CD4-positive, alpha-beta T cell treated with Interleukin-15 for 1 hour (primary cell): ENCODE results near the gene CES5A.
"Not testable (repeated sequence)": the region's sequence is repeated elsewhere in the genome, so short reads cannot be mapped to it uniquely, and the experiment has no call there.

Experiments used
- DNase-seq: peaks from one replicate; pipeline ENCODE4 v3.0.0-alpha.2; 2020

CES5A gene

DNA sequence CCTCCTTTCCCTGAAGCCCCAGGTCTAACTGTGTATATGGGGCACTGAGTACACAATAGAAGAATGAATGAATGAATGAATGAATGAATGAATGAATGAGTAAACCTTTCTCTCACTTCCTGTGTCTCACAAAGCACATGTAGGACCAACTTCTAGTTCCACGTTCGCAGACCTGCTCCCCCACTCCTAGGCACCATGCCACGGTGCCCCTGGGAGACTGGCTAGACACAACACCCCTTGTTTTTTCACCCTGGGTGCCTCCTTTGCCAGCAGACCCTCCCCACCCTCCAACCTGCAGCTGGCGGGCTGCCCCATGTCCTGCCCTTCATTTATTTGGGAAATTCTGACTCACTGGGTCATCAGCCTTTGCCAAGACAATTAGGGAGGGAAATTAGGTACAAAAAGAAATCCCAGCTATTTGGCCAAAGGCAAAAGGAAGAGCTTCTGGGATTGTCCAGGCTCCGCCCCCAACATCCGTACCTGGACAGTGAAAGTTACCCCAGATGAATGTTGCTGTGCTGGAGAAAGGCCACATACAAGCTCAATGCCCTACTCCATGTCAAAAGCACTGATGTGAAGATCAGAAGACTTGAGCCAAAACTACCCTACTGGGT is 50.0 kb downstream of the CES5A start:
- DNase-seq: no peak

DNA sequence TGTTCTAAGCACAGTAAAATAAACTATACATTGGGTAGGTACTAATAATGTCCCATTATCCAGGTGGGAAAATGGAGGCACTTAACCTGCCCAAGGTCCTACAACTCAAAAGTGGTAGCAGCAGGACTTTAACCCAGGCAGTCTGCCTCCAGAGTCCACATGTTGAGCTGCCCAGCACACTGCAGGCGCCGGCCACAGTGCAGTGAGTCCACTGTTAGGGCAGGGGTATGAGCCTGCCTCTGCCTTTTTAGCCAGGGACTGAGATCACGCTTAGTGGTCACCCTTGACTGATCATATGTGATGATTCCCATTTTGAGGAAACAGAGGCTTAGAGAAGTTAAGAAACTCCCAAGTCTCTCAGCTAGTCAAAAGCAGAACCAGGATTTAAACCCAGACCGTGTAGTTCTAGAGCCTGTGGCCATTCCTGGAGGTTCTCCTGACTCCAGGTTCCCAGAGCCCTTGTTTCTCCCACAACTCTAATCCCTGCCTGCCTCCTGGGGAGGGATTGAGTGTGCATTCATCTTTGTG is 50.6 kb downstream of the CES5A start:
- no peak for DNase-seq

DNA sequence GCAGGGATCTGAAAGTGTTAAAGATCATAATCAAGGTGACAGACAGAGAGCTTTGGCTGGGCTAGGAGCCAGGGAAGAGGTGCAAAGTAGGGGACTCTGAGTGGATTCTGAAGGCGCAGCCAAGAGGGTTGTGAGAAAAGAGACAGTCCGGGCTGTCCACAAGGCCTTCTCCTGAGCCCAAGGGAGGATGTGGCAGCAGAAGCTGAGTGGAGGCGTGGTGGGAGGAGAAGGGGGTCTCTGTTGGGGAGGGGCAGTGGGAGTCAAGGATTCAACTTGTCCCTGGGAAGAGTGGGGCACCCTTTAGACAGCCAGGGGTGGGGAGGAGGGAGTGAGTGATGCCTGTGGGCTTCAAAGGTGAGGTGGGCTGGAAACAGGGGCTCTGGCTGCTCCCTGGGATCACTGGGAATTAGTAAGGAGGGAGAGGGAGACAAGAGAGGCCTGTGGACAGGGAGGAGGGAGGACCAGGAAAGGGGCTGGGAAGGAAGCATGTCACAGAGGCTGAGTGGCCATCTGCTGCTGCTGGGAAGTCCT is 52.8 kb downstream of the CES5A start:
- no peak for DNase-seq

DNA sequence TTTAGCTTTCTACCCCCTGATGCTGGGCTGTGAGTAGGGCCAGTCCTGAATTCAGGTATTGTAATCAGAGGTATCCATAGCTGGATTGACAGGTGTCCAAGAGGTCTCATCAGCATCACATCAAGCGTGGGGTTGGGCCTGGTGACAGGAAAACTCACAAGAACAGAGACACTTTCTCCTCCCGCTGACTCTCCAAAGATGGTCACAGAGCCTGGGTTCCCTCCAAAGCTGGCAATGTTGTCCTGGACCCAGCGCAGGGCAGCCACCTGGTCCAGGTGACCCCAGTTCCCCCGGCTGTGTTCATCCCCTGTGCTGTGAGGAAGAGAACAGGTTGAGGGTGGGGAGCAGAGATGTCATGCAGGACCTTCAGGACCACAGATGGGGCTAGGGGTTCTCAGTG is 54.0 kb downstream of the CES5A start:
- no peak for DNase-seq

DNA sequence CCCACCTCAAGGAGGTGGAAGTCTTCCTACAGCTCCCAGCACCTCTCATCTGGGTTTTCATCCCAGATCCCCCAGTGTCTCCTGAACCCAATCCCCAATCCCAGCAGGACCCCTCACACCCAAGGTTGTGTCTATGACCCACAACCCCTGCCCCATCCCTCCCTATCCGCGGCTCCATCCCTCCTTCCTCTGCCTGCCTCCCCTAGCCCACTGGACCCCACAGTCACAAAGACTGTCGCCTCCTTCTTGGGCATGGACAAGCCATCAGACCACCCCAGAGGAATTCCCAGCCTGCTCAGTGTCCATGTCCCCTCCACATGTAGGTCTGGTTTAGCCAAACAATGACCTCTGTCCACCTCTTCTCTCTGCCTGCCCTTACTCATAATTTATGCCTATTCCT is 54.6 kb downstream of the CES5A start:
- no peak for DNase-seq

DNA sequence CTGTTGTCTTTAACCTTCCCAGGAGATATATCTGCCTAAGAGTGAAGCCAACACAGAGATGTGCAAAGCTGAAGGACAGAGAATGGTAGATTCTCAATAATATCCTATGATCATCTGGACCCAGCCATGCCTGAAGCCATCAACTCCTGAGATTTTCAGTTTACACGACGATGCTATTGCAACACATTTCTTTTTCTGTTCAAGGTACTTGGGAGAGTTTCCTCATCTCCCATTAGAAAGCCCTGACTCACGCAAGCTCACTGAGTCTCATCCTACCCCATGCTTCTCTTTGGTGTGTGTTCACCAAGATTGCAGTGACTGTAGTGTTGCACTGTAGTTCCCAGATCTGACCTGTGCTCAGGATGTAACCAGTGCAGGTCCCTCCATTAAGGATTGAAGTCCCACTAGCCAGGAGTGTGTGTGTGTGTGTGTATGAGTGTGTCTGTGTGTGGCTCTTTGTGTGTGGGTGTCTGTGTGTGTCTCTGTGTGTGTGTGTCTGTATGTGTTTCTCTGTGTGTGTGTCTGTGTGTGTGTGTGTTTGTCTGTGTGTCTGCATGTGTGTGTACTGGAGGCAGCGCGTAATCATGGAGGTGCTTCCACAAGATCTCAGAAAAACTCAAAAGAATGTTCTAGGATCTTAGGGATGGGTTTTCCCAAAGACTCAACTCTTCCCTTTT is 57.8 kb downstream of the CES5A start:
- no peak for DNase-seq

DNA sequence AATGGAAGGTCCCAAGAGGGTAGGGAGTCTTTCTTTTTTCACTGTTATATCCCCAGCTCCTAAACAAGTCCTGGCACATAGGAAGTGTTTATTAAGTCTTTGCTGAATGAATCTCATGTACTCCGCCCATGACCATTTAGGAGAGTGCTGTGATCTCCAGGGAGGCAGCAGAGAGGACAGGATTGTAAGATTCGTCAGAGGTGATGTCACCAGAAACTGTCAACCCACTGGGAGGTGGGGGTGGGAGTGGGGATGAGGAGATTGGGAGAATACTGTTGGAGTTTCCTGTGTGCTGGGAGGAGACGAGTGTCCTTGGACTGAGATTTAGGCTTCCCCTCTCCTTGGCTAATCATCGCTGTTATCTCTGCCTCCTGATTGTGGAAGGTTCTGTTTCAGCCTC is 59.0 kb downstream of the CES5A start:
- DNase-seq: not testable (repeated sequence)

DNA sequence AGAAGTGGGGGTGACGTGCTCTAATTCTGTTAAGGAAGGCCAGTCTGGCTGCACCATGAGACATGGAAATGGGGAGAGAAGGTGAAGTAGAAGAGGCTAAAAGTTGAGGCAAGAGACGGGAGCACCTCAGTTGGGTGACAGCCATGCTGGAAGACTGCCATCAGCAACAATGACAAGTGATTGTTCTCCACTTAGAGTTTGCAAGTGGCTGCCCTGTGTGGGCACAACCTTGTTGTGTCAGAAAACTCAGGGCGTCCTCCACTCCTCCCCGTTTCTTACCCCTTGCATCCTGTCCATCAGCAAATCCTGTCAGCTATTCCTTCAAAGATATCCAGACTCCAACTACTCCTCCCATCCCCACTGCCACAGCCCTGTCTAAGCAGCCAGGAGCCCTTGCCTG is 59.9 kb downstream of the CES5A start:
- no peak for DNase-seq

DNA sequence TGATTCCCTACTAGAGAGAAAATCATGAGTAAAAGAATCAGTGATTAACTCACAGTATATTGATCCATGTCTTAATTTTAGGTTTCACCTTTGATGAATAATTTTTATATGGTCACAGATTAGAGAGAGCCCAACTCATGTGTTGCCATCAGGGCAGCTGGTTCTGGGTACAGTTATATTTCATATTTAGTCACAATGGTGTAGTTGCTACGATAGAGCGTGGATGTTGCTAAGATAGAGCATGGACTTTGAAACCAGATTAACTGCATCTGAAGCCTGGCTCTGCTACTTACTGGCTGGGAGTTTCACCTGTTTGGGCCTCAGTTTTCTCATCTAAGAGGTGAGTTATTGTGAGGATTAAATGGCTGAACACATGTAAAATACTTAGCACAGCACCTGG is 61.0 kb downstream of the CES5A start:
- not testable (repeated sequence) for DNase-seq

DNA sequence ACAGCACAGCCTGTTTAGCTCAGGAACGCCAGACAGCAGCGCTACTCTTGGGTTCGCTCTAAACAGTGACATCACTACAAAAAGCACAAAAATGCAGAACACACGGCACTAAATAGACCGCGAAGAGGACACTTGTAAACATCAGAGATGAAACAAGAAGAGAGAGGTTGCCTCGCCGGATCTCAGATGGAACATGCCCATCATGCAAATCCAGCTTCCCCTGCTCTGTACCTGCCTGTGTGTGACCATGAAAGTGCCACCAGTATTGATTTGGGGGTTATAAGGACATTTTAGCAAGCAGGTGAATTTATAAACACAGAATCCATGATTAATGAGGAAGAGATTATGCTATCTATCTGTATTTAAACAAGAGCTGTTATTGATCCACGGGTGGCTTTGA is 61.4 kb downstream of the CES5A start:
- not testable (repeated sequence) for DNase-seq

DNA sequence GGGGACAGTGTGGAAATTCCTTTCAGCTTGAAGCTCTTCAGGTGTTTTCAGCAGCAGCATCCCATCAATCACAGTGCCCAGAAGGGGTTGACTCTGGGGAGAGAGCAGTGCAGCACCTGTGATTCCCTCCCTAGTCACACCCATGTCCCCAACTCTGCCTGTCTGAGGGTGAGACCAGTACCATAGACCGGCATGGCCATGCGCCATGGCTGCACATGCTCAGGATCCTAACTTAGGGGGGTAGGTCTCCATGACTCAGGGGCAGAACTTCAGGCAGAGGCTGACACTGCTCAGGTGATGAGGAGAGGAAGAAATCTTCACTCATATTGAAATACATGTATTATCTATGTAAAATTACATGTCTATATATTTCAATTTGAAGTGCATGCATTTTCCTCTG is 62.2 kb downstream of the CES5A start:
- no peak for DNase-seq

DNA sequence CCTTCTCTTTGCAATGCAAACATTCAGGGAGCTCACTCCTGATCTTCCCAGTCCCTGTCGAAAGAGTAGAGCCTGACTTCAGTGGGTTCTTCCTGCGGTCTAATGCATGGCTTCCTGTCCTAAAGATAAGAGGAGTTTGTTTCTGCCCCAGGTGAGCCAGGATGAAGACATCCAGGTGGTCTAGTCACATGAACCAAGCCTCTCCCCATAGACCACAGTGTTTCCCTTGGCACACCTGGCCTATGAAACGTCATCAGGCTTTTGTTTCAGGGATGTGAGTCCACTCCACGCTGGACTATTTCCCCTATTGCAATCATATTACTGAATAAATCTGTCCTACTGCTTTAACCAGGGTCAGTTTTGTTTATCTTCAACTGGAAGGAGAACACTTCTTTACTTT is 63.4 kb downstream of the CES5A start:
- no peak for DNase-seq

DNA sequence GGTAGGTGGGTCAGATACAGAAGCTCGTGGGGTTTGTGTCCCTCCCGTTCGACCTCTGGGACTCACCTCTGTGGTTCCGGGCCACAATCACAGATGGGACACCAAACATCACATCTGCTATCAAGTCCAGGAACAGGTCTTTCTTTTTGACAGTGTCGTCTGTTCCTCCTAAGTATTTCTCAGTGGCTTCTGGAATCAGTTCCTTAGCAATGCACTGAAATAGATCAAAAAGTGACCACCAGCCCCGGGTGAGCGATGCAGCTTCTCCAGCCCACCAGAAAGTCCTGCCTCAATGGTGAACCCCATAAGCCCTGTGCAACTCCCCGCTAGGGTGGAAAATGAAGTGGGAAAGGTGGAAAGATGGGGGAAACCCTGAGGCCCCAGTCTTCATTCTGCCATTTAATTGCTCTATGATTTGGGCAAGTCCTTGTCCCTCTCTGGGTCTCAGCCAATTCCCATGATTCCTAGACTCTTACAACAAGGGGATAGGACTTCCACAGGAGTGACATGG is 64.7 kb downstream of the CES5A start:
- no peak for DNase-seq

DNA sequence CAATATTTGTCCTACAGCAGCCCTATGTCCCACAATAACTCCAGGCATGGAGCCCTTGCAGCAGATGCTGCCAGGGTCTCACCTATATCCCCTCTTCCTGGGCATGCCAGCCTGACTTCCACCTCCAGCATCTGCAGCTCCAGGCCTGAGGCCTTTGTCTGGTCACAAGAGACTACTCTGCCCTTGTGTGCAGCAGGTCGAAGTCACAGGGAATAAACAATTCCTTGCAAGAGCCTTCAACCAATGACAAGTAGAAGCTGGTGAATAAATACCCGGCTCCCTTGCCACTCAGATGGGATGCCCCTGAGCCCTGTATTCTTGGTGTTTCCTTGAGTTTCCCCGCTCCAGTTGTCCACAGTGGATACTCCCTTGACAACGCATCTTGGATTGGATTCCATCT is 65.3 kb downstream of the CES5A start:
- DNase-seq: no peak

DNA sequence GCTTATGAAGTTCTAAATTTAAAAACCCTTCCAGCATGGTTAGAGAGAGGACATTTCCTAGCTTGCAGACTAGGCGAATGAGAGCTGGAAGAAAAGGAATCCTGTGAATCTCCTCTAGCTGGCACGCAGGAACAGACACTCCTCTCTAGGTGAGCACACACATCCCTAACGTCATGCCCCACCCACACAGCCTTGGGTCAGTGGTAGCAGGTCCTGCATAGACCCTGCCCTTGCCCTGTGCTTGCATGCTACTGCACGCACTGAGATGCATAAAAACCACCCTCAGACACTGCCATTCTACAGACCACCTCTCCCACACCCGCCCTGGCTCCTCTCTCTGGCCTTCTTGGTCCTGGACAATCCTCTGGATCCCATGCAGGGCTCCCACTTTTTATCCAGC is 65.8 kb downstream of the CES5A start:
- no peak for DNase-seq

DNA sequence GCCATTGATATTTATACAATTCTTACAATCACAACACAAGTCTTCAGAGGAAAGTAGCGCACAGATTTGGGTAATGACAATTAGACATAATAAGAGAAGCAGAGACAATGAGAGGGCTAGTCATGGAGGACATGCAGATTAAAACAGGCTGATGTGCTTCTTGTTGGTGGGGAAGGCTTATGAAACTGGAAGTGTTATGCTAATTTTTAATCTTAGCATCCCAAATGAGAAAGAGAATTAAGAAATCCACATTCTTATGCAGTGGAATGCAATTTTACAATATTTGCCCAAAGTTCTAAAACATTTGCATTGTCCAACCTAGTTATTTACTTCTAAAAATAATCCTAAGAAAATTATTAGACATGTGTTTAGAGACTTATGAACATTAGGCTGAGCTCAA is 66.9 kb downstream of the CES5A start:
- DNase-seq: not testable (repeated sequence)

DNA sequence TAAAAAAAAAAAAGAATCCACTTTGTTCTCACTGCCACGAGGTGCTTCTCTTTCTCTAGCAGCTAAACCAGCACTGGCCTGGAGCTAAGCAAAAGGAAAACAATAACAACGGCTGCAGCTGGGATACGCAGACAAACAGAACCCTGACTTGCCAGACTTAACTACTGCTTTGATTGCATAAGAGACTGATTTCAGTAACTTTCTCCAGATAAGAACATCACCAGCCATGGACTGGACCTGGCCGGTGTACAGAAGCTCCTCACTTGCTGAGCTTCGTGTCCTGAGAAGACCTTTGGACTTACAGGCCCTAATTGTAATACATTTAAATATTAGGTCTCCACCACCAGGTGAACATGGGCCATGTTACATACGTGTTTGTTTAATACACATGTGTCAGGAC is 70.1 kb downstream of the CES5A start:
- not testable (repeated sequence) for DNase-seq

DNA sequence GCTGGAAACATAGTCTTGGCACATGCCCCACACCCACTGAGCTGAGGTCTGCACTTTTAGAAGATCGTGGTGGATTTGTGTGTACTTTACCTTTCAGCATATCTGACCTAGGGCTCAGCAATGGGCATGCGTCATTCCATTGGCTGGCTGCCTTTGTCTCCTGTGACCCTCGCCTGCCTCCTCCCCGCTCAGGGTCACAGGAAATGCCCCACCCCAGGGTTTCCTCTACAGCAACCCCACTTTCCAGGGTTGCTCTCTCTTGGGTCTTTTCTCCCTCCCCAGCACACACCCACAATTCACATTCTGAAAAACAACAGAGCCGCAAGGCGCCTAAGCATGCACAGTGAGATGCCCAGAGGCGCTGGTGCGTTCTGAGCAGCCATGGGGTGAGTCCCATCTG is 71.5 kb downstream of the CES5A start:
- not testable (repeated sequence) for DNase-seq
